NB4 (cell line): ENCODE results near the gene NUBP2.

Experiments used
- CTCF ChIP-seq: IDR thresholded peaks from one replicate; pipeline ENCODE4 v1.5.1; 2012; ENCODE audit warnings: low read depth, low read length
- MAX ChIP-seq: IDR thresholded peaks from 2 replicates; pipeline ENCODE4 v1.6.1; 2011; ENCODE audit warnings: low read depth, low read length
- POLR2A ChIP-seq: IDR thresholded peaks from 2 replicates; pipeline ENCODE4 v1.6.1; 2011; ENCODE audit warnings: mild to moderate bottlenecking; ENCODE audit not compliant: insufficient read length; ENCODE audit errors: extremely low read depth

- TF ChIP-seq CTCF (no peak), POLR2A (no peak), MAX (no peak)
Measured at GRCh38 chr16:1771188-1771863, 11.4 kb upstream of the NUBP2 start, which contains the start of gene NME3.
